Upper lobe of left lung (tissue), 6 donors: ENCODE data around the gene DYRK2. TPM values are rescaled to one million over a fixed set of nuclear protein-coding genes. Genes with fewer than 3 reads are reported as not detected.

Experiments
- ATAC-seq, 2 donors: fragments of 200-7000 bp; cut with Tn5 transposase; one replicate each; pipeline ENCODE4 v1.9.1; 2022; ENCODE audit warnings: mild to moderate bottlenecking in 2 of 2, moderate library complexity in 2 of 2; ENCODE audit not compliant: low FRiP score in 2 of 2
- DNase-seq, 2 donors: peaks; one replicate each; pipeline ENCODE4 v3.0.0-alpha.2; 2019 to 2020
- H3K27ac ChIP-seq, 4 donors: fragments of 200-600 bp; sonication (generic); one replicate each; pipeline ENCODE4 v1.5.1; 2016 to 2019
- H3K27me3 ChIP-seq, 4 donors: fragments of 200-600 bp; sonication (generic); one replicate each; pipeline ENCODE4 v1.5.1; 2017 to 2019
- H3K36me3 ChIP-seq, 4 donors: fragments of 200-600 bp; sonication (generic); one replicate each; pipeline ENCODE4 v1.5.1; 2016 to 2019
- H3K4me1 ChIP-seq, 4 donors: fragments of 200-600 bp; sonication (generic); one replicate each; pipeline ENCODE4 v1.5.1; 2018 to 2019
- H3K4me3 ChIP-seq, 4 donors: fragments of 200-600 bp; sonication (generic); one replicate each; pipeline ENCODE4 v1.5.1; 2017 to 2019; ENCODE audit warnings: mild to moderate bottlenecking in 2 of 4, moderate library complexity in 1 of 4
- H3K9me3 ChIP-seq, 4 donors: fragments of 200-600 bp; sonication (generic); one replicate each; pipeline ENCODE4 v1.5.1; 2018 to 2019
- CTCF ChIP-seq, 6 experiments: fragments of 450-650 bp in 4 of 6; fragments of 200-600 bp in 2 of 6; sonication (generic) in 2 of 6; IDR thresholded peaks; one replicate each; pipeline ENCODE4 v1.5.1; 2016 to 2019; ENCODE audit warnings: antibody characterized with exemption in 6 of 6
- EP300 ChIP-seq, 4 donors: sonication (generic); formaldehyde crosslinking; IDR thresholded peaks; one replicate each; pipeline ENCODE4 v1.5.1; 2017; ENCODE audit warnings: antibody characterized with exemption in 4 of 4, control low read depth in 2 of 4
- POLR2A ChIP-seq, 4 donors: fragments of 450-650 bp; IDR thresholded peaks; one replicate each; pipeline ENCODE4 v1.5.1; 2016 to 2017; ENCODE audit warnings: antibody characterized with exemption in 4 of 4, mild to moderate bottlenecking in 2 of 4
- POLR2AphosphoS5 ChIP-seq, 2 donors: sonication (generic); formaldehyde crosslinking; IDR thresholded peaks; one replicate each; pipeline ENCODE4 v1.5.1; 2017; ENCODE audit warnings: antibody characterized with exemption in 2 of 2
- WGBS, 2 donors: methylation state at CpG; one replicate each; pipeline ENCODE4 v1.1.5; 2017 to 2018; 5-methylcytosine and 5-hydroxymethylcytosine counted together
- total RNA-seq, 6 donors: library from RNA; depleted of rRNA in 4 of 6; stranded (reverse); fragments of >200 nt in 4 of 6; gene quantifications; one replicate each; pipeline versions ENCODE4 v1.1.0 to v1.2.1, GENCODE V29; 2016 to 2021
- donor health status: DM: no; HTN: no; CAD: no; lungs with moderate emphysema.
- donor health status: DM: no; HTN: yes; CAD: no; lungs with severe emphysema.

The DYRK2 gene
- total RNA-seq, 6 donors from 2014 or later, result 11.3 to 54.5 (median 17.9) TPM

- DNase-seq, result no peak
- 34 to 35% methylated on average over 6 of the region's 6 CpGs for WGBS, 2 donors
- no peak for TF ChIP-seq POLR2AphosphoS5 (IDR thresholded peaks at IDR 0.05)
- Histone ChIP-seq H3K27me3 (no peaks in the 10 kb centered on the region), H3K36me3 (no peaks in the 10 kb centered on the region), H3K4me3 (peak overlapping the region in 3 of 4 donors; percentile 16 to 35 (median 28)), H3K4me1 (peaks cover 0 to 6% (median 2%) of the 10 kb centered on the region in 4 donors), H3K9me3 (no peaks in the 10 kb centered on the region), H3K27ac (peak overlapping the region in 1 of 4 donors; percentile 21)
- ATAC-seq, result peak; percentile 35 to 71
Observed at GRCh38 chr12:67698672-67699581, 50.4 kb downstream of the DYRK2 start.

DNA sequence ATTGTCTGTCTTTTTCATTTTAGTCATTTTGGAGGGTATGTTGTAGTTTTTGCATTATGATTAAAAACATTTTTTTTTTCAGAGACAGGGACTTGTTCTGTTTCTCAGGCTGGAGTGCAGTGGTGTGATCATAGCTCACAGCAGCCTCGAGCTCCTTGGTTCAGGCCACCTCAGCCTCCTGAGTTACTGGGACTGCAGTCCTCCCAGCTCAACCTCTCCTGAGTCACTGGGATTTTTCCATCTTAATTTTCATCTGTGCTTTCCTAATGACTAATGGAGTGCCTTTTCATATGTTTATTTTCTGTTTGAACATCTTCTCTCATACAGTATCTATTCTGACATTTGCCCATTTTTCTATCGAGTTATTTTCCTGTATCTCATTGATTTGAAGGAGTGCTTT is 52.6 kb downstream of the DYRK2 start:
- no peaks in the 10 kb centered on the region for H3K27me3 ChIP-seq
- H3K4me3 ChIP-seq, result no peak overlapping the region
- no peak for ATAC-seq
- H3K4me1 ChIP-seq, result peaks cover 0 to 18% (median 4%) of the 10 kb centered on the region in 4 donors
- 82 to 87% methylated on average over 2 of the region's 2 CpGs for WGBS, 2 donors
- H3K36me3 ChIP-seq, result no peaks in the 10 kb centered on the region
- H3K9me3 ChIP-seq, result no peaks in the 10 kb centered on the region
- no peak for DNase-seq
- TF ChIP-seq POLR2AphosphoS5 (IDR thresholded peaks at IDR 0.05) (no peak), EP300 (IDR thresholded peaks at IDR 0.05) (no peak), CTCF (IDR thresholded peaks at IDR 0.05) (no peak), POLR2A (IDR thresholded peaks at IDR 0.05) (no peak)
- no peak overlapping the region for H3K27ac ChIP-seq

DNA sequence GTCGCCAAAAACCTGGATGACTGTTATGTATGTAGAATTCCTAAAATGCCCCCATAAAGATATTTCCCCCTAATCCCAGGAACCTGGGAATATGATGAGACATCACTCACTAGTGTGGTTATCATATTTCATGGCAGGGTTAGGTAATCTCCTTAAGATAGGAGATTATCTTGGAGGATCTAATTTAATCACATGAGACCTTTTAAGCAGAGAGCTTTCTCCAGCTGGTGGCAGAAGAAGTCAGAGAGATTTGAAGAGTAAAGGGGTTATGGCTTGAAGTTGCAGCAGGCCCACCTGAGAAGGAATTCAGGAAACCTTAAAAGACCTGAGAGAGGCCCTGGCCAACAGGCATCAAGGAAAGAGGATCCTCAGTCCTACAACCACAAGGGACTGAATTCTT is 53.6 kb downstream of the DYRK2 start:
- TF ChIP-seq POLR2A (IDR thresholded peaks at IDR 0.05) (no peak), EP300 (IDR thresholded peaks at IDR 0.05) (no peak), POLR2AphosphoS5 (IDR thresholded peaks at IDR 0.05) (no peak), CTCF (IDR thresholded peaks at IDR 0.05) (no peak)
- Histone ChIP-seq H3K36me3 (no peaks in the 10 kb centered on the region), H3K27ac (no peak overlapping the region), H3K9me3 (no peaks in the 10 kb centered on the region), H3K4me1 (peaks cover 0 to 20% (median 4%) of the 10 kb centered on the region in 4 donors), H3K4me3 (no peak overlapping the region), H3K27me3 (no peaks in the 10 kb centered on the region)
- ATAC-seq (no peak), DNase-seq (no peak)
- WGBS, 2 donors, result 100% methylated on average over 1 of the region's 1 CpG

DNA sequence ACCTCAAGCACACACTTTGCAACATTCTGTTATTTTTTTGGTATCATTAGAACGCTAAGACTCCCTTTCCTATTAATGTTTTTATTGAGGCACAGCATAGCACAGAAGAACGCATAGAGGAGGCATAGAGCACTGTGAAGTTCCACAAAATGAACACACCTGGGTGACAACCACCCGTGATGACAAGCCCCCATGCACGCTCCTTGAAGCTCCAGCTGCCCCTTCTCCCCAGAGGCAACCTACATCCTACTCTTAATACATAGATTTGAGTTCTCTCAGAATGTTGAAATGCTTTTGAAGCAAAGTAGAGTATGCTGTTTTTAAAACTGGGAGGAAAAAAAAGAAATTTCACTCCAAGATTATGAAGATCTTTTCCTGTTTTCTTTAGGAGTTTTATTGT is 55.5 kb downstream of the DYRK2 start:
- Histone ChIP-seq H3K27me3 (no peaks in the 10 kb centered on the region), H3K27ac (no peak overlapping the region), H3K4me3 (no peak overlapping the region), H3K36me3 (no peaks in the 10 kb centered on the region), H3K9me3 (no peaks in the 10 kb centered on the region), H3K4me1 (peaks cover 0 to 18% (median 2%) of the 10 kb centered on the region in 4 donors)
- ATAC-seq (no peak), DNase-seq (no peak)
- TF ChIP-seq POLR2A (IDR thresholded peaks at IDR 0.05), result no peak
- TF ChIP-seq POLR2AphosphoS5 (IDR thresholded peaks at IDR 0.05), result no peak
- TF ChIP-seq CTCF (IDR thresholded peaks at IDR 0.05), result no peak
- TF ChIP-seq EP300 (IDR thresholded peaks at IDR 0.05), result no peak
- WGBS, 2 donors, result 88 to 97% methylated on average over 4 of the region's 4 CpGs

- WGBS, 2 donors, result 55 to 56% methylated on average over 6 of the region's 6 CpGs
- H3K36me3 ChIP-seq, result no peaks in the 10 kb centered on the region
- no peaks in the 10 kb centered on the region for H3K27me3 ChIP-seq
- peaks cover 0 to 14% (median 2%) of the 10 kb centered on the region in 4 donors for H3K4me1 ChIP-seq
- no peak for TF ChIP-seq POLR2A (IDR thresholded peaks at IDR 0.05)
- TF ChIP-seq POLR2AphosphoS5 (IDR thresholded peaks at IDR 0.05), result no peak
- TF ChIP-seq EP300 (IDR thresholded peaks at IDR 0.05), result no peak
- TF ChIP-seq CTCF (IDR thresholded peaks at IDR 0.05), result no peak
- H3K4me3 ChIP-seq, result no peak overlapping the region
- peak in 1 of 2 donors; percentile 36 for ATAC-seq
- H3K27ac ChIP-seq, result no peak overlapping the region
- no peaks in the 10 kb centered on the region for H3K9me3 ChIP-seq
- DNase-seq, result no peak
Observed at GRCh38 chr12:67705394-67706370, 57.1 kb downstream of the DYRK2 start.
